ENCODE data around the gene TMUB2. TPM values are rescaled to one million over a fixed set of nuclear protein-coding genes. Genes with fewer than 3 reads are reported as not detected.

TMUB2 gene
- total RNA-seq, 1 donor from 2014 or later, result 20.3 TPM

DNA sequence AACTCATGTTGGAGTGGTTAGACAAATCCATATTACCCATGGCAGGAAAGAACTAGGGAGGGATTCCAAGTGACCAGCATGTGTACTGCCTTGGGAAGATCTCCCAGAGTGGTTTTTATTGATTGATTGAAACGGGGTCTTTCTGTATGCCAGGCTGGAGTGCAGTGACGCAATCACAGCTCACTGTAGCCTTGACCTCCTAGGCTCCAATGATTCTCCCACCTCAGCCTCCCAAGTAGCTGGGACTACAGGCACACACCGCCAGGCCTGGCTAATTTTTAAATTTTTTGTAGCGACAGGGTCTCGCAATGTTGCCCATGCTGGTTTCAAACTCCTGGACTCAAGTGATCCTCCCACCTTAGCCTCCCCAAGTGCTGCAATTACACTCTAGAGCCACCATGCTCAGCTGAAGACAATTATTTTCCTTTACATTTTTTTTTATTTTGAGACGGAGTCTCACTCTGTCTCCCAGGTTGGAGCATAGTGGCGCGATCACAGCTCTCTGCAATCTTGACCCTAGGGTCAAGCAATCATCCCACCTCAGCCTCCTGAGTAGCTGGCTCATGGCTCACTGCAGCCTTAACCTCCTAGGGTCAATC lies 2.5 kb upstream of the TMUB2 start:
- H3K36me3 ChIP-seq (ENCODE audit: control insufficient read depth, insufficient read depth, low read length), result peaks cover 10% of the 10 kb centered on the region
- TF ChIP-seq, protein P1, sequence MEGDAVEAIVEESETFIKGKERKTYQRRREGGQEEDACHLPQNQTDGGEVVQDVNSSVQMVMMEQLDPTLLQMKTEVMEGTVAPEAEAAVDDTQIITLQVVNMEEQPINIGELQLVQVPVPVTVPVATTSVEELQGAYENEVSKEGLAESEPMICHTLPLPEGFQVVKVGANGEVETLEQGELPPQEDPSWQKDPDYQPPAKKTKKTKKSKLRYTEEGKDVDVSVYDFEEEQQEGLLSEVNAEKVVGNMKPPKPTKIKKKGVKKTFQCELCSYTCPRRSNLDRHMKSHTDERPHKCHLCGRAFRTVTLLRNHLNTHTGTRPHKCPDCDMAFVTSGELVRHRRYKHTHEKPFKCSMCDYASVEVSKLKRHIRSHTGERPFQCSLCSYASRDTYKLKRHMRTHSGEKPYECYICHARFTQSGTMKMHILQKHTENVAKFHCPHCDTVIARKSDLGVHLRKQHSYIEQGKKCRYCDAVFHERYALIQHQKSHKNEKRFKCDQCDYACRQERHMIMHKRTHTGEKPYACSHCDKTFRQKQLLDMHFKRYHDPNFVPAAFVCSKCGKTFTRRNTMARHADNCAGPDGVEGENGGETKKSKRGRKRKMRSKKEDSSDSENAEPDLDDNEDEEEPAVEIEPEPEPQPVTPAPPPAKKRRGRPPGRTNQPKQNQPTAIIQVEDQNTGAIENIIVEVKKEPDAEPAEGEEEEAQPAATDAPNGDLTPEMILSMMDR (IDR thresholded peaks at IDR 0.05; ENCODE audit: insufficient read depth, low read length, severe bottlenecking), result no peak
- FAIRE-seq (no peak), DNase-seq (ENCODE audit: low read depth) (no peak)
- H3K27me3 ChIP-seq (ENCODE audit: control insufficient read depth, insufficient read depth, low read length), result no peaks in the 10 kb centered on the region
- no peak overlapping the region for H3K4me3 ChIP-seq (ENCODE audit: low read depth, low read length)

DNA sequence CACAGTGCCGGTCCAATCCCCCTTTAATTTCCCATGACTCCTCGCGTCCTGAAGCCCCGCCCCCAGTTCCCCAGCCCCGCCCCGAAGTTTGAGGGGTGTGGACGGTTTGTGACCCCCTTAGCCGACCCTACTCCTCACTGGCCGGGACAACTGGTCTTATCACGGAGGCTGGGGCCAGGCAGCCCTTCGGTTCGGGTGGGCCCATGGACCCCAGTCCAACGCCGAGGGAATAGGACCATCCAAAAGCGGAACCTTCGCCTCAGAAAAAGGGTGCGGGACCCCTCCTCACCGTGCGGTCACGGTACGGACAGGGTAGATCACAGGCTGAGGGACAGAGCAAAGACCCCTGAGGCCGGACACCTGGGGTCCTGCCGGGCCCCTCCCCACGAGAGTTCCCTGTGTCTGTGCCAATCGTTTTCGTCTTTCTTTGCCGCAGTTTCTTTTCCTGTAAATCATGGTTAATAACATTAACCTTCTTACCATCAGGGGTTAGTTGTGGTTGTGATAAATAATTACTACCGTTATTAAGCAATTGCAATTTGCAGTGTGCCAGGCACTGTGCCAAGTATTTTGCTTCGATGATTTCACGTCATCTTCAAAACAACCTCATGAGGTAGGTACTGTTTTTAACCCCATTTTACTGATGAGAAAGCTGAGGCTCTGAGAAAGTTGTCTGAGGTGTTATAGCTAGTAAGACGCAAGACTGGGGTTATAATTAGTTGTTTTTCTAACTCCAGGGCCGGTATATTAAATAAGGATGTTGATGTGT lies 543 bp downstream of the TMUB2 start:
- FAIRE-seq, result no peak
- H3K36me3 ChIP-seq (ENCODE audit: control insufficient read depth, insufficient read depth, low read length), result peaks cover 13% of the 10 kb centered on the region
- TF ChIP-seq, protein P1 (IDR thresholded peaks at IDR 0.05; ENCODE audit: insufficient read depth, low read length, severe bottlenecking), result no peak
- H3K4me3 ChIP-seq (ENCODE audit: low read depth, low read length), result peak overlapping the region; percentile 90
- DNase-seq (ENCODE audit: low read depth), result peak; percentile 59
- H3K27me3 ChIP-seq (ENCODE audit: control insufficient read depth, insufficient read depth, low read length), result no peaks in the 10 kb centered on the region

DNA sequence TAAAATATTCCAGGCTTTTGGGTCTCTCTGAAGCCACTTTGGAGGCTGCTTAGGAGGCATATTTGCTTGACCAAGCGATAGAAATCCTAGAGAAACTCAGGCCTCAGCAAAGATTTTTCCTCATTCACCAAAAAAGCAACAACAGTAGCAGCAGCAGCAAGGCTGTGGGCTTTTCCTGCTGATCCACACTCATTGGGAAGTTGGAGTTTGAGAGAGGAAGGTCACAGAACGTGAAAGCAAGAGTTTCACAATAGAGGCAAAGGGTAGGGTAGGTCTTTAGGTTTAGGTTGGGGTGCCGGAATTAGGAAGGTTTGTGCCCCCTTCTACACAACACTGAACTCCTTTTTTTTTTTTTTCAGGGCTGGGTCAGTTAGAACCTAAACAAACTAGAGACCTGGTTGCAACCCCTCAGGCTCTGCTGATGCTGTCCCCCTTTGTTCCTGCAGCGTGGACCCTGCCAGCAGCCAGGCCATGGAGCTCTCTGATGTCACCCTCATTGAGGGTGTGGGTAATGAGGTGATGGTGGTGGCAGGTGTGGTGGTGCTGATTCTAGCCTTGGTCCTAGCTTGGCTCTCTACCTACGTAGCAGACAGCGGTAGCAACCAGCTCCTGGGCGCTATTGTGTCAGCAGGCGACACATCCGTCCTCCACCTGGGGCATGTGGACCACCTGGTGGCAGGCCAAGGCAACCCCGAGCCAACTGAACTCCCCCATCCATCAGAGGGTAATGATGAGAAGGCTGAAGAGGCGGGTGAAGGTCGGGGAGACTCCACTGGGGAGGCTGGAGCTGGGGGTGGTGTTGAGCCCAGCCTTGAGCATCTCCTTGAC lies 2.0 kb downstream of the TMUB2 start:
- no peak overlapping the region for H3K4me3 ChIP-seq (ENCODE audit: low read depth, low read length)
- H3K27me3 ChIP-seq (ENCODE audit: control insufficient read depth, insufficient read depth, low read length), result no peaks in the 10 kb centered on the region
- no peak for DNase-seq (ENCODE audit: low read depth)
- no peak for FAIRE-seq
- TF ChIP-seq, protein P1 (IDR thresholded peaks at IDR 0.05; ENCODE audit: insufficient read depth, low read length, severe bottlenecking), result no peak
- H3K36me3 ChIP-seq (ENCODE audit: control insufficient read depth, insufficient read depth, low read length), result peaks cover 18% of the 10 kb centered on the region

DNA sequence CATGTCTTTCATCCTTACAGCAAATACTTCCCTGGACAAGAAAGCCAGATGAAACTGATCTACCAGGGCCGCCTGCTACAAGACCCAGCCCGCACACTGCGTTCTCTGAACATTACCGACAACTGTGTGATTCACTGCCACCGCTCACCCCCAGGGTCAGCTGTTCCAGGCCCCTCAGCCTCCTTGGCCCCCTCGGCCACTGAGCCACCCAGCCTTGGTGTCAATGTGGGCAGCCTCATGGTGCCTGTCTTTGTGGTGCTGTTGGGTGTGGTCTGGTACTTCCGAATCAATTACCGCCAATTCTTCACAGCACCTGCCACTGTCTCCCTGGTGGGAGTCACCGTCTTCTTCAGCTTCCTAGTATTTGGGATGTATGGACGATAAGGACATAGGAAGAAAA lies 3.7 kb downstream of the TMUB2 start:
- TF ChIP-seq, protein P1 (IDR thresholded peaks at IDR 0.05; ENCODE audit: insufficient read depth, low read length, severe bottlenecking), result no peak
- no peak for FAIRE-seq
- DNase-seq (ENCODE audit: low read depth), result no peak
- Histone ChIP-seq H3K27me3 (ENCODE audit: control insufficient read depth, insufficient read depth, low read length) (no peaks in the 10 kb centered on the region), H3K4me3 (ENCODE audit: low read depth, low read length) (no peak overlapping the region), H3K36me3 (ENCODE audit: control insufficient read depth, insufficient read depth, low read length) (peaks cover 29% of the 10 kb centered on the region)

DNA sequence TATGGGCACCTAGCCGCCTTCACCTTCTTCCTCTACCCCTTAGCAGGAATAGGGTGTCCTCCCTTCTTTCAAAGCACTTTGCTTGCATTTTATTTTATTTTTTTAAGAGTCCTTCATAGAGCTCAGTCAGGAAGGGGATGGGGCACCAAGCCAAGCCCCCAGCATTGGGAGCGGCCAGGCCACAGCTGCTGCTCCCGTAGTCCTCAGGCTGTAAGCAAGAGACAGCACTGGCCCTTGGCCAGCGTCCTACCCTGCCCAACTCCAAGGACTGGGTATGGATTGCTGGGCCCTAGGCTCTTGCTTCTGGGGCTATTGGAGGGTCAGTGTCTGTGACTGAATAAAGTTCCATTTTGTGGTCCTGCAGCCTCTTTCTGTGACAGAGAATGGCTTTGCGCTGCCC lies 4.6 kb downstream of the TMUB2 start:
- TF ChIP-seq, protein P1 (IDR thresholded peaks at IDR 0.05; ENCODE audit: insufficient read depth, low read length, severe bottlenecking), result no peak
- peaks cover 36% of the 10 kb centered on the region for H3K36me3 ChIP-seq (ENCODE audit: control insufficient read depth, insufficient read depth, low read length)
- H3K27me3 ChIP-seq (ENCODE audit: control insufficient read depth, insufficient read depth, low read length), result no peaks in the 10 kb centered on the region
- FAIRE-seq, result no peak
- H3K4me3 ChIP-seq (ENCODE audit: low read depth, low read length), result no peak overlapping the region
- DNase-seq (ENCODE audit: low read depth), result no peak
